BJ (cell line): ENCODE results near the gene HSD17B8. TPM values are rescaled to one million over a fixed set of nuclear protein-coding genes. Genes with fewer than 3 reads are reported as not detected.

Experiments used
- CTCF ChIA-PET: fragments of 350-600 bp; formaldehyde crosslinking; extraction: SDS; loops from one replicate; lab custom pipeline; 2021; ENCODE audit warnings: antibody characterized with exemption, inconsistent platforms; lab: Yijun Ruan, JAX
- POLR2A ChIA-PET: fragments of 300-600 bp; sonication (Branson Sonifier 250); formaldehyde crosslinking; extraction: SDS; loops from one replicate; lab custom pipeline; 2021; ENCODE audit warnings: antibody characterized with exemption; lab: Charles Lee
- DNase-seq: peaks from one replicate; pipeline ENCODE4 v3.0.0-alpha.2; 2011; ENCODE audit warnings: low read depth
- H3K27me3 ChIP-seq: 2 replicates; pipeline ENCODE4 v1.6.0; 2011; ENCODE audit warnings: low read length; ENCODE audit not compliant: control insufficient read depth, insufficient read depth
- H3K36me3 ChIP-seq: 2 replicates; pipeline ENCODE4 v1.5.1; 2011; ENCODE audit warnings: low read length; ENCODE audit not compliant: control insufficient read depth, insufficient read depth
- H3K4me3 ChIP-seq: 2 replicates; pipeline ENCODE4 v1.5.1; 2011; ENCODE audit warnings: low read depth, mild to moderate bottlenecking, control low read depth, low read length
- CTCF ChIP-seq: IDR thresholded peaks from 2 replicates; pipeline ENCODE4 v1.5.1; 2011; ENCODE audit warnings: low read depth, mild to moderate bottlenecking, control low read depth, inconsistent platforms, low read length, moderate library complexity; ENCODE audit not compliant: insufficient read depth
- polyA plus RNA-seq: library from polyadenylated mRNA; depleted of rRNA; stranded (reverse); fragments of >200 nt; gene quantifications from 2 replicates; pipeline ENCODE4 v1.2.3, GENCODE V29; 2011

Gene HSD17B8
- polyA plus RNA-seq, 1 experiment, result 3.4 TPM

- ChIA-PET POLR2A (no interaction called here), CTCF (interaction anchor here (0.6 to 4.3 kb wide), 6 partner anchors 14 to 161 kb away, joined by 3 to 33 read pairs (median 6); no protein-coding TSS in a partner anchor)
- Histone ChIP-seq H3K27me3 (peaks cover 3% of the 10 kb centered on the region), H3K36me3 (no peaks in the 10 kb centered on the region), H3K4me3 (no peak overlapping the region)
- peak; percentile 19; the same call in 1 of the 2 replicates for TF ChIP-seq CTCF
- DNase-seq, result no peak
These were observed 28.9 kb upstream of the HSD17B8 start for GRCh38 chr6:33175436-33176069.

GRCh38 chr6:33176906-33177305 lies 27.5 kb upstream of the HSD17B8 start:
- peaks cover 3% of the 10 kb centered on the region for H3K27me3 ChIP-seq
- H3K4me3 ChIP-seq, result no peak overlapping the region
- TF ChIP-seq CTCF, result no peak
- no peak for DNase-seq
- ChIA-PET POLR2A (no interaction called here), CTCF (interaction anchor here (1.6 kb wide), 1 partner anchor 21 kb away, joined by 5 read pairs; no protein-coding TSS in a partner anchor)
- no peaks in the 10 kb centered on the region for H3K36me3 ChIP-seq

GRCh38 chr6:33177552-33178446 lies 26.7 kb upstream of the HSD17B8 start:
- no peak for TF ChIP-seq CTCF
- Histone ChIP-seq H3K27me3 (peaks cover 3% of the 10 kb centered on the region), H3K4me3 (no peak overlapping the region), H3K36me3 (no peaks in the 10 kb centered on the region)
- DNase-seq, result no peak
- CTCF ChIA-PET, result interaction anchor here (1.6 kb wide), 1 partner anchor 20 kb away, joined by 5 read pairs; no protein-coding TSS in a partner anchor
- POLR2A ChIA-PET, result no interaction called here

GRCh38 chr6:33178755-33179475 lies 25.5 kb upstream of the HSD17B8 start:
- peaks cover 3% of the 10 kb centered on the region for H3K27me3 ChIP-seq
- ChIA-PET CTCF (interaction anchor here (2.1 kb wide), 1 partner anchor 19 kb away, joined by 5 read pairs; no protein-coding TSS in a partner anchor), POLR2A (no interaction called here)
- DNase-seq, result no peak
- no peak for TF ChIP-seq CTCF
- no peak overlapping the region for H3K4me3 ChIP-seq
- no peaks in the 10 kb centered on the region for H3K36me3 ChIP-seq
